H1 (cell line): Measurements from ENCODE around the gene ZSWIM9.

Experiments used
- EZH2 ChIP-seq: fragments of 200-600 bp; sonication (generic); IDR thresholded peaks from 2 replicates; pipeline ENCODE4 v1.7.1; 2012; ENCODE audit warnings: low read depth, mild to moderate bottlenecking, moderate library complexity, low read length, inconsistent platforms; ENCODE audit not compliant: severe bottlenecking
- GABPA ChIP-seq: IDR thresholded peaks from 2 replicates; pipeline ENCODE4 v1.6.1; 2011; ENCODE audit warnings: mild to moderate bottlenecking, low read length, moderate library complexity, borderline replicate concordance; ENCODE audit not compliant: insufficient read depth
- JUND ChIP-seq: IDR thresholded peaks from 2 replicates; pipeline ENCODE4 v1.6.1; 2011; ENCODE audit warnings: mild to moderate bottlenecking, improper control_type of control experiment, low read length
- PHF8 ChIP-seq: fragments of 200-600 bp; sonication (generic); conservative IDR thresholded peaks from 2 replicates; pipeline ENCODE4 v1.7.1; 2012; ENCODE audit warnings: low read depth, mild to moderate bottlenecking, inconsistent platforms, low read length, moderate library complexity
- POLR2A ChIP-seq, 2 experiments: IDR thresholded peaks; 1 replicate in 1 of 2; 2 replicates in 1 of 2; pipeline ENCODE4 v1.6.1; 2011; ENCODE audit warnings: low read depth in 2 of 2, low read length in 2 of 2, mild to moderate bottlenecking in 2 of 2; ENCODE audit errors: control extremely low read depth in 1 of 2
- POLR2AphosphoS5 ChIP-seq: IDR thresholded peaks from 2 replicates; pipeline ENCODE4 v1.6.1; 2011; ENCODE audit warnings: low read depth, low read length
- RNF2 ChIP-seq: fragments of 200-900, 300-1000 bp; sonication (generic); IDR thresholded peaks from 2 replicates; pipeline ENCODE4 v1.7.1; 2016; ENCODE audit warnings: borderline replicate concordance, low read depth, mild to moderate bottlenecking, antibody characterized with exemption, low read length; ENCODE audit not compliant: poor library complexity, severe bottlenecking; ENCODE audit errors: missing control alignments
- SRF ChIP-seq: IDR thresholded peaks from 2 replicates; pipeline ENCODE4 v1.6.1; 2011; ENCODE audit warnings: mild to moderate bottlenecking, low read depth, low read length, moderate library complexity
- SUZ12 ChIP-seq: fragments of 200-600 bp; sonication (generic); IDR thresholded peaks from 2 replicates; pipeline ENCODE4 v1.6.1; 2012; ENCODE audit warnings: mild to moderate bottlenecking, inconsistent platforms, low read length, moderate library complexity, mixed read lengths
- TAF1 ChIP-seq: IDR thresholded peaks from 2 replicates; pipeline ENCODE4 v1.6.1; 2011; ENCODE audit warnings: mild to moderate bottlenecking, low read depth, low read length
- TCF12 ChIP-seq: IDR thresholded peaks from 2 replicates; pipeline ENCODE4 v1.6.1; 2011; ENCODE audit warnings: low read depth, mild to moderate bottlenecking, low read length
- YY1 ChIP-seq: IDR thresholded peaks from 2 replicates; pipeline ENCODE4 v1.6.1; 2011; ENCODE audit warnings: low read depth, mild to moderate bottlenecking, low read length
- TF ChIP-seq, protein P1 (sequence below), 3 experiments: IDR thresholded peaks; 1 replicate in 2 of 3; 2 replicates in 1 of 3; pipeline versions ENCODE4 v1.5.1 to v1.6.1; 2011; ENCODE audit warnings: low read length in 3 of 3, mild to moderate bottlenecking in 3 of 3, inconsistent platforms in 2 of 3, low read depth in 1 of 3, moderate library complexity in 1 of 3; ENCODE audit not compliant: insufficient read depth in 1 of 3; ENCODE audit errors: control extremely low read depth in 1 of 3
- TF ChIP-seq, protein P2 (sequence below): IDR thresholded peaks from 2 replicates; pipeline ENCODE4 v1.6.1; 2012; ENCODE audit warnings: low read length, inconsistent platforms

DNA sequence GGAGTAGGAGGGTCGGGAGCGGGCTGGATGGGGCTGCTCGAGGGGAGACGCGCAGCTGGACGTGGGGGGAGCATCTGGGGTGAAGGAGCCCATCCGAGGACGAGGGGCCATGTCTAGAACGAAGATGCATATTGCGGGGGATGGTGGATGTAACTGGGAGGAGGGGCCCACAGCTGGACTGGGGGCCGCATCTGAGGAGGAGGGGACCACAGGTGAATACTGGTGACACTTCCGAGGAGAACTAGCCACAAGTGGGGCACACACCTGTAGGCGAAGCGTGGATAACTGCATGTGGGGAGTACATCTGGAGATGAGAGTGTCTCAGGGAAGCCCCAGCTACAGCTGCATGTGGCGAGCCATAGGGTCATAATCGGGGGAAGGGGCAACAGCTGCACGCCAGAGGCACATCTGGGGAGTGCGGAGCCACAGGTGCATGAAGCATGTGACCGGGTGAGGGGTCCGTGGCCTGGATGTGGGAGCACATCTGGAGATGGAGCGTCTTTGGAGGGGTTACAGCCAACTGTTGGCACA, 402 bp downstream of the ZSWIM9 start:
- TF ChIP-seq POLR2AphosphoS5 (peak; percentile 34; the same call in 1 of the 2 replicates), YY1 (no peak), PHF8 (peak; percentile 48; the same call in 1 of the 2 replicates), POLR2A (IDR thresholded peaks at IDR 0.05; ENCODE audit: control extremely low read depth in 1 of 2, low read depth in 2 of 2, low read length in 2 of 2) (no peak), SRF (no peak), JUND (no peak), TAF1 (peak; percentile 2; the same call in 1 of the 2 replicates), GABPA (no peak), SUZ12 (no peak), RNF2 (no peak), TCF12 (0 out of 2 replicates have a peak, but pooled peaks have one; percentile 43), EZH2 (no peak)
- TF ChIP-seq, protein P1, sequence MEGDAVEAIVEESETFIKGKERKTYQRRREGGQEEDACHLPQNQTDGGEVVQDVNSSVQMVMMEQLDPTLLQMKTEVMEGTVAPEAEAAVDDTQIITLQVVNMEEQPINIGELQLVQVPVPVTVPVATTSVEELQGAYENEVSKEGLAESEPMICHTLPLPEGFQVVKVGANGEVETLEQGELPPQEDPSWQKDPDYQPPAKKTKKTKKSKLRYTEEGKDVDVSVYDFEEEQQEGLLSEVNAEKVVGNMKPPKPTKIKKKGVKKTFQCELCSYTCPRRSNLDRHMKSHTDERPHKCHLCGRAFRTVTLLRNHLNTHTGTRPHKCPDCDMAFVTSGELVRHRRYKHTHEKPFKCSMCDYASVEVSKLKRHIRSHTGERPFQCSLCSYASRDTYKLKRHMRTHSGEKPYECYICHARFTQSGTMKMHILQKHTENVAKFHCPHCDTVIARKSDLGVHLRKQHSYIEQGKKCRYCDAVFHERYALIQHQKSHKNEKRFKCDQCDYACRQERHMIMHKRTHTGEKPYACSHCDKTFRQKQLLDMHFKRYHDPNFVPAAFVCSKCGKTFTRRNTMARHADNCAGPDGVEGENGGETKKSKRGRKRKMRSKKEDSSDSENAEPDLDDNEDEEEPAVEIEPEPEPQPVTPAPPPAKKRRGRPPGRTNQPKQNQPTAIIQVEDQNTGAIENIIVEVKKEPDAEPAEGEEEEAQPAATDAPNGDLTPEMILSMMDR (IDR thresholded peaks at IDR 0.05; ENCODE audit: control extremely low read depth in 1 of 3, insufficient read depth in 1 of 3, low read depth in 1 of 3, low read length in 3 of 3): no peak
- TF ChIP-seq, protein P2, sequence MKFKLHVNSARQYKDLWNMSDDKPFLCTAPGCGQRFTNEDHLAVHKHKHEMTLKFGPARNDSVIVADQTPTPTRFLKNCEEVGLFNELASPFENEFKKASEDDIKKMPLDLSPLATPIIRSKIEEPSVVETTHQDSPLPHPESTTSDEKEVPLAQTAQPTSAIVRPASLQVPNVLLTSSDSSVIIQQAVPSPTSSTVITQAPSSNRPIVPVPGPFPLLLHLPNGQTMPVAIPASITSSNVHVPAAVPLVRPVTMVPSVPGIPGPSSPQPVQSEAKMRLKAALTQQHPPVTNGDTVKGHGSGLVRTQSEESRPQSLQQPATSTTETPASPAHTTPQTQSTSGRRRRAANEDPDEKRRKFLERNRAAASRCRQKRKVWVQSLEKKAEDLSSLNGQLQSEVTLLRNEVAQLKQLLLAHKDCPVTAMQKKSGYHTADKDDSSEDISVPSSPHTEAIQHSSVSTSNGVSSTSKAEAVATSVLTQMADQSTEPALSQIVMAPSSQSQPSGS: no peak
